Gastrocnemius medialis (tissue), 4 donors: ENCODE measurements around the gene GBX1. TPM values are rescaled to one million over a fixed set of nuclear protein-coding genes. Genes with fewer than 3 reads are reported as not detected.

Experiments
- ATAC-seq, 2 donors: fragments of 150-250 bp; one replicate each; pipeline ENCODE4 v1.9.1; 2016
- DNase-seq, 2 donors: peaks; one replicate each; pipeline ENCODE4 v3.0.0-alpha.2; 2019
- H3K27ac ChIP-seq, 4 donors: fragments of 200-600 bp; sonication (generic); 1 replicate in 1 of 4; 2 replicates in 3 of 4; pipeline ENCODE4 v1.5.1; 2016 to 2018; ENCODE audit warnings: mild to moderate bottlenecking in 2 of 4, moderate library complexity in 1 of 4
- H3K27me3 ChIP-seq, 3 donors: fragments of 200-600 bp; sonication (generic) in 2 of 3; 1 replicate in 1 of 3; 2 replicates in 2 of 3; pipeline versions ENCODE4 v1.5.1 to v1.6.0; 2016 to 2019; ENCODE audit warnings: mild to moderate bottlenecking in 1 of 3, moderate library complexity in 1 of 3
- H3K36me3 ChIP-seq, 2 donors: fragments of 200-600 bp; sonication (generic) in 1 of 2; one replicate each; pipeline ENCODE4 v1.5.1; 2017 to 2018
- H3K4me1 ChIP-seq, 2 donors: fragments of 200-600 bp; sonication (generic) in 1 of 2; one replicate each; pipeline ENCODE4 v1.5.1; 2016 to 2017; ENCODE audit warnings: mild to moderate bottlenecking in 2 of 2
- H3K4me3 ChIP-seq, 4 donors: fragments of 200-600 bp; sonication (generic) in 3 of 4; 1 replicate in 1 of 4; 2 replicates in 3 of 4; pipeline ENCODE4 v1.5.1; 2016 to 2019; ENCODE audit warnings: mild to moderate bottlenecking in 2 of 4
- H3K9me3 ChIP-seq, 3 donors: fragments of 200-600 bp; sonication (generic) in 2 of 3; 1 replicate in 1 of 3; 2 replicates in 2 of 3; pipeline ENCODE4 v1.5.1; 2016 to 2019
- CTCF ChIP-seq, 5 experiments: fragments of 450-650 bp in 3 of 5; fragments of 200-600 bp in 2 of 5; sonication (generic) in 2 of 5; IDR thresholded peaks in 4 of 5; conservative IDR thresholded peaks in 1 of 5; 1 replicate in 4 of 5; 2 replicates in 1 of 5; pipeline ENCODE4 v1.5.1; 2016 to 2019; ENCODE audit warnings: antibody characterized with exemption in 5 of 5, mild to moderate bottlenecking in 3 of 5, moderate library complexity in 3 of 5
- POLR2A ChIP-seq, 2 donors: fragments of 450-650 bp; IDR thresholded peaks; one replicate each; pipeline ENCODE4 v1.6.1; 2017; ENCODE audit warnings: antibody characterized with exemption in 2 of 2, mild to moderate bottlenecking in 2 of 2, moderate library complexity in 2 of 2
- in situ Hi-C, 4 donors: fragments of 200-750 bp; cut with MboI; loops; one replicate each; pipeline versions ENCODE4 v1.15.0 to v1.8.0; 2017; ENCODE audit warnings: low sequenced_read_pairs in 4 of 4
- intact Hi-C: fragments of 100-400 bp; cut with DNase I; formaldehyde crosslinking; loops from one replicate; pipeline ENCODE4 v1.15.1; 2023; ENCODE audit warnings: low total_unique reads
- total RNA-seq, 4 donors: library from RNA; depleted of rRNA; stranded (reverse); fragments of >200 nt; gene quantifications; one replicate each; pipeline versions ENCODE4 v1.1.0 to v1.2.3, GENCODE V29; 2016

GBX1 gene
- total RNA-seq, 4 donors from 2014 or later: 0.58 TPM; not detected in 3

- ATAC-seq: no peak
- no peak overlapping the region for H3K27ac ChIP-seq
- no peaks in the 10 kb centered on the region for H3K36me3 ChIP-seq
- DNase-seq: no peak
- H3K4me3 ChIP-seq: no peak overlapping the region
- H3K4me1 ChIP-seq: no peaks in the 10 kb centered on the region
- H3K27me3 ChIP-seq: peaks cover under 1 to 23% (median 6%) of the 10 kb centered on the region in 3 donors
- TF ChIP-seq CTCF (IDR thresholded peaks at IDR 0.05 in 4 of 5, conservative IDR thresholded peaks at IDR 0.05 in 1 of 5) (no peak), POLR2A (IDR thresholded peaks at IDR 0.05) (no peak)
- intact Hi-C loops (loop anchor here (10.0 kb wide), 1 partner anchor 106 kb away; no protein-coding TSS in a partner anchor), in situ Hi-C loops (no loop called here)
- H3K9me3 ChIP-seq: no peaks in the 10 kb centered on the region
These were observed 31.7 kb upstream of the GBX1 start for GRCh38 chr7:151198945-151199848.

DNA sequence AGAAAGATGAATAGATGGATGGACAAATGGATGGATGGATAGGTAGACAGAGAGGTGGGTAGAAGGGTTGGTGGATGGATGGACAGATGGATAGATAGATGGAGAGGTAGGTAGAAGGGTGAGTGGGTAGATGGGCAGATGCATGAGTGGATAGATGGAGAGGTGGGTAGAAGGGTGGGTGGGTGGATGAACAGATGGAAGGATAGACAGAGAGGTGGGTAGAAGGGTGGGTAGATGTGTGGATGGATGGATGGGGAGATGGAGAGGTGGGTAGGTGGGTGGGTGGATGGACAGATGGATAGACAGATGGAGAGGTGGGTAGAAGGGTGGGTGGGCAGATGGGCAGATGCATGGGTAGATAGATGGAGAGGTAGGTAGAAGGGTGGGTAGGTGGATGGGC lies 30.4 kb upstream of the GBX1 start:
- no peak for TF ChIP-seq POLR2A (IDR thresholded peaks at IDR 0.05)
- no peak for TF ChIP-seq CTCF (IDR thresholded peaks at IDR 0.05 in 4 of 5, conservative IDR thresholded peaks at IDR 0.05 in 1 of 5)
- in situ Hi-C loops: no loop called here
- DNase-seq (no peak), ATAC-seq (no peak)
- H3K27ac ChIP-seq: no peak overlapping the region
- H3K27me3 ChIP-seq: peaks cover 0 to 18% (median 4%) of the 10 kb centered on the region in 3 donors
- no peaks in the 10 kb centered on the region for H3K36me3 ChIP-seq
- no peak overlapping the region for H3K4me3 ChIP-seq
- no peaks in the 10 kb centered on the region for H3K4me1 ChIP-seq
- intact Hi-C loops: loop anchor here (10.0 kb wide), 1 partner anchor 107 kb away; no protein-coding TSS in a partner anchor
- no peaks in the 10 kb centered on the region for H3K9me3 ChIP-seq

GRCh38 chr7:151195616-151196450 lies 28.3 kb upstream of the GBX1 start:
- Histone ChIP-seq H3K27me3 (peaks cover 0 to 6% (median 4%) of the 10 kb centered on the region in 3 donors), H3K27ac (no peak overlapping the region), H3K9me3 (no peaks in the 10 kb centered on the region), H3K36me3 (no peaks in the 10 kb centered on the region), H3K4me1 (peaks cover 0 to 8% of the 10 kb centered on the region in 2 donors), H3K4me3 (no peak overlapping the region)
- DNase-seq: no peak
- intact Hi-C loops (loop anchor here (10.0 kb wide), 1 partner anchor 109 kb away; no protein-coding TSS in a partner anchor), in situ Hi-C loops (no loop called here)
- TF ChIP-seq CTCF (IDR thresholded peaks at IDR 0.05 in 4 of 5, conservative IDR thresholded peaks at IDR 0.05 in 1 of 5) (no peak), POLR2A (IDR thresholded peaks at IDR 0.05) (no peak)
- no peak for ATAC-seq

DNA sequence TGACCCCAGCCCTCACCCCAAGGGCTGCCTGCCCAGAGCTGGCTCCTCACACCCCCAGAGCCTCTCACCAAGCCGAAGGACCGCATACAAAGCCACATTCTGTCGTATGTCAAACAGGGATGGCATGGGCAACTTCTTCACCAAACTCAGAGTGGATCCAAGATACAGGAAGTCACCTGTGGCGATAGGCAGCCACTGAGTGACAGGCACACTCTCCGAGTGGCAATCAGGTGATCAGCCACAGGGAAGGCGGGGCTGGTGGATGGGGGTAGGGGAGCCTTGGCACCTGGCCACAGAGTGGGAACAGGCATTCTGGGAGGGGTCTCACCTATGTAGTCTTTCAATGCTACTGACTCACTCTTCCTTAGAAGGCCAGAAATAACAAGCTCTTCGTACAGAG lies 26.7 kb upstream of the GBX1 start:
- in situ Hi-C loops (no loop called here), intact Hi-C loops (loop anchor here (10.0 kb wide), 1 partner anchor 111 kb away; no protein-coding TSS in a partner anchor)
- no peak for ATAC-seq
- no peak overlapping the region for H3K27ac ChIP-seq
- peaks cover 0 to under 1% (median under 1%) of the 10 kb centered on the region in 3 donors for H3K27me3 ChIP-seq
- no peaks in the 10 kb centered on the region for H3K36me3 ChIP-seq
- DNase-seq: no peak
- H3K4me3 ChIP-seq: no peak overlapping the region
- TF ChIP-seq CTCF (IDR thresholded peaks at IDR 0.05 in 4 of 5, conservative IDR thresholded peaks at IDR 0.05 in 1 of 5) (no peak), POLR2A (IDR thresholded peaks at IDR 0.05) (no peak)
- no peaks in the 10 kb centered on the region for H3K9me3 ChIP-seq
- peaks cover 0 to 8% of the 10 kb centered on the region in 2 donors for H3K4me1 ChIP-seq
